Measurements from ENCODE around the gene TLK1. TPM values are rescaled to one million over a fixed set of nuclear protein-coding genes. Genes with fewer than 3 reads are reported as not detected.
A peak's percentile ranks its signal among the peaks of the same experiment; 100 is the strongest.

The TLK1 gene
- total and polyA plus RNA-seq, 10 of the 15 experiments (the other 5 are each of a cell fraction or from before 2014, with no cell fraction given) = 25.1 to 126 (median 57.3) TPM

GRCh38 chr2:171087547-171087946 is 73.1 kb downstream of the TLK1 start:
- no TSS peak for BruUV-seq (replicated peaks)
- H3K27ac ChIP-seq (ENCODE audit: control insufficient read depth, insufficient read depth) = no peak overlapping the region
- in situ Hi-C loops (cut with MboI) (no loop called here), intact Hi-C loops (cut with micrococcal nuclease; ENCODE audit: unreplicated experiment) (loop anchor here (5.0 kb wide), 2 partner anchors 70 to 230 kb away; no protein-coding TSS in a partner anchor)
- no peak overlapping the region for H3K4me2 ChIP-seq (ENCODE audit: control insufficient read depth, insufficient read depth)
- H3K9me3 ChIP-seq (replicated peaks; ENCODE audit: control insufficient read depth, insufficient read depth, low read length) = no peaks in the 10 kb centered on the region; the same call in 2 of the 3 replicates
- no peak overlapping the region for H3K4me3 ChIP-seq
- peaks cover 95% of the 10 kb centered on the region for H3K79me2 ChIP-seq (ENCODE audit: control insufficient read depth, insufficient read depth, low read length)
- no peak overlapping the region for H2AFZ ChIP-seq (ENCODE audit: control insufficient read depth, low read depth, low read length)
- H3K27me3 ChIP-seq (replicated peaks in 1 of 2; ENCODE audit: control insufficient read depth in 2 of 2, insufficient read depth in 2 of 2, low read length in 1 of 2) = no peaks in the 10 kb centered on the region
- POLR2A ChIA-PET = interaction anchor here (0.7 to 1.9 kb wide), 3 partner anchors 10 to 84 kb away, joined by 3 to 7 read pairs (median 3); no protein-coding TSS in a partner anchor
- RAD21 ChIA-PET (ENCODE audit: unreplicated experiment) = interaction anchor here (1.0 to 2.5 kb wide), 5 partner anchors 59 to 329 kb away, joined by 3 to 15 read pairs (median 7); no protein-coding TSS in a partner anchor
- DNase-seq (ENCODE audit: low read depth, low spot score) (no peak), FAIRE-seq (no peak), ATAC-seq (peak; percentile 24; the same call in 2 of the 3 replicates)
- CTCF ChIA-PET = interaction anchor here (0.7 to 5.4 kb wide), 47 partner anchors 9 to 512 kb away, joined by 3 to 62 read pairs (median 4); partner anchors contain the start of gene GORASP2
- no peak overlapping the region for H3K9ac ChIP-seq (ENCODE audit: control insufficient read depth, insufficient read depth, low read length)
- TF ChIP-seq NR2C1 (IDR thresholded peaks at IDR 0.05) (no peak), E2F4 (IDR thresholded peaks at IDR 0.05; ENCODE audit: low read depth, low read length) (no peak), NR2F1 (conservative IDR thresholded peaks at IDR 0.05) (no peak), GABPA (IDR thresholded peaks at IDR 0.05; ENCODE audit: low read depth) (no peak), IRF3 (IDR thresholded peaks at IDR 0.05) (no peak), FOXK2 (IDR thresholded peaks at IDR 0.05) (no peak)
- SMC1A ChIA-PET (ENCODE audit: uncharacterized antibody, unreplicated experiment) = interaction anchor here (0.6 to 9.4 kb wide), 23 partner anchors 8 to 341 kb away, joined by 3 to 70 read pairs (median 5); partner anchors contain the start of gene TLK1
- H3K36me3 ChIP-seq (ENCODE audit: control insufficient read depth in 2 of 2, insufficient read depth in 2 of 2, low read length in 1 of 2) = peaks cover 2 to 21% of the 10 kb centered on the region in 2 experiments
- 0 out of 2 replicates have a peak, but pooled peaks cover 4% of the 10 kb centered on the region for H4K20me1 ChIP-seq (ENCODE audit: control insufficient read depth, insufficient read depth)
- 100% methylated on average over 1 of the region's 1 CpG for WGBS (ENCODE audit: insufficient coverage, insufficient replicate concordance, low lambda C conversion rate, missing lambda C conversion rate)
- H3K4me1 ChIP-seq (ENCODE audit: control insufficient read depth, insufficient read depth, low read length) = no peaks in the 10 kb centered on the region; the same call in 1 of the 2 replicates
